Liver (tissue), 3 donors: ENCODE results near the gene DIDO1.

Experiments
- CTCF ChIP-seq: fragments of 150-350 bp; IDR thresholded peaks from 2 replicates; pipeline ENCODE4 v1.5.1; 2017; ENCODE audit warnings: improper control_type of control experiment, low read depth, low read length; ENCODE audit not compliant: missing input control
- FOXA1 ChIP-seq: IDR thresholded peaks from 2 replicates; pipeline ENCODE4 v1.6.1; 2016; ENCODE audit warnings: antibody characterized with exemption
- JUND ChIP-seq, 2 donors: IDR thresholded peaks; 2 replicates each; pipeline ENCODE4 v1.6.1; 2016; ENCODE audit warnings: antibody characterized with exemption in 2 of 2
- RAD21 ChIP-seq, 2 donors: IDR thresholded peaks; 2 replicates each; pipeline ENCODE4 v1.6.1; 2016; ENCODE audit warnings: antibody characterized with exemption in 2 of 2, mild to moderate bottlenecking in 2 of 2
- REST ChIP-seq: IDR thresholded peaks from 2 replicates; pipeline ENCODE4 v1.6.1; 2016; ENCODE audit warnings: antibody characterized with exemption, mild to moderate bottlenecking
- YY1 ChIP-seq: IDR thresholded peaks from 2 replicates; pipeline ENCODE4 v1.6.1; 2016; ENCODE audit warnings: antibody characterized with exemption, mild to moderate bottlenecking
- donor health status: healthy.
- donor health status: healthy.

GRCh38 chr20:62975251-62975760 lies 49.0 kb upstream of the DIDO1 start:
- no peak for TF ChIP-seq RAD21 (IDR thresholded peaks at IDR 0.05)
- no peak for TF ChIP-seq CTCF
- no peak for TF ChIP-seq YY1
- TF ChIP-seq JUND (IDR thresholded peaks at IDR 0.05), result no peak
- no peak for TF ChIP-seq REST
- TF ChIP-seq FOXA1, result no peak
